ENCODE measurements around the gene DEXI. TPM values are rescaled to one million over a fixed set of nuclear protein-coding genes. Genes with fewer than 3 reads are reported as not detected.
A peak's percentile ranks its signal among the peaks of the same experiment; 100 is the strongest.
"Not testable (repeated sequence)": the region's sequence is repeated elsewhere in the genome, so short reads cannot be mapped to it uniquely, and the experiment has no call there.

The DEXI gene
- polyA plus RNA-seq, 4 donors = 44.4 to 49.8 (median 45.9) TPM

DNA sequence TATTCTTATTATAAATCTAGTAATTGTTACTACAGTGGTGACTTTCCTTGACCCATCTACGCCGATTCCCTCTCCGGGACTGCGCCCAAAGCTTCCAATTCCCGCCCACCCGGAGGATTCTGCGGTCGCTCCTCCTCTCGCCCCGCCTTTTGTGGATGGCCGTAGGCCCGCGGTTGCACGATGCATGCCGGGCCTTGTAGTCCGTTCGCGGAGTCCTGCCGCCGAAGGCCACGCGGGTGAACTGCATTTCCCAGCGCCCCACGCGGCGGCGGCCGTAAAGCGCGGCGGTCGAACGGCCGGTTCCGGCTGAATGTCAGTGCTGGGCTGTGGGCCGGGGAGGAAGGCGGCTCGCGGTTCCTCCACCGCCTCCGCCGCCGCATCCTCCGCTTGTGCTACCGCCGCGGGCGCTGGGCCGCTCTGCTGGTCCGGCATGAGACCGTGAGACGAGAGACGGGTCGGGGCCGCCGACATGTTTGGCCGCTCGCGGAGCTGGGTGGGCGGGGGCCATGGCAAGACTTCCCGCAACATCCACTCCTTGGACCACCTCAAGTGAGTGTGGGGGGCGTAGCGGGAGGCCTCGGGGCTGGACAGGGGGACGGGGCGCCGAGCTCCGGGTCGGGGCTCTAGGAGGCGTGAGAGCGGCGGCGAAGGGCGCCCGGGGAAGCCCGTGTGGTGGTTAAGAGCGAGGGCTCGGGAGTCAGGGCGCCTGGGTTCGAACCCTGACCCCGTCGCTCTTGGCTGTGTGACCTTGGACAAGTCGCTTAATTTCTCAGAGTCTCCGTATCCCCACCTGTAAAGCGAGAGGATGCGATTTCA is 2.2 kb upstream of the DEXI start, which contains the start of gene CLEC16A:
Gene CLEC16A (plus strand): TSS at position 316 of the 816 bp plus-strand sequence. CDS start 154 bp downstream, at position 470.
- DNase-seq (ENCODE audit: low read depth in 4 of 4, low spot score in 3 of 4) = peak; percentile 83 to 90 (median 88)

- DNase-seq (ENCODE audit: low read depth in 4 of 4, low spot score in 3 of 4) = no peak
Observed at GRCh38 chr16:10943064-10943353, 741 bp upstream of the DEXI start.

GRCh38 chr16:10941935-10942351 is 325 bp downstream of the DEXI start:
- not testable (repeated sequence) for DNase-seq (ENCODE audit: low read depth in 4 of 4, low spot score in 3 of 4)

- no peak for DNase-seq (ENCODE audit: low read depth in 4 of 4, low spot score in 3 of 4)
Observed at GRCh38 chr16:10941127-10941933, 938 bp downstream of the DEXI start.

- DNase-seq (ENCODE audit: low read depth in 4 of 4, low spot score in 3 of 4) = no peak
Observed at GRCh38 chr16:10940501-10941079, 1.7 kb downstream of the DEXI start.

- no peak for DNase-seq (ENCODE audit: low read depth in 4 of 4, low spot score in 3 of 4)
Observed at GRCh38 chr16:10939649-10940234, 2.5 kb downstream of the DEXI start.

- DNase-seq (ENCODE audit: low read depth in 4 of 4, low spot score in 3 of 4) = no peak
Observed at GRCh38 chr16:10938796-10939648, 3.2 kb downstream of the DEXI start.

- DNase-seq (ENCODE audit: low read depth in 4 of 4, low spot score in 3 of 4) = no peak
Observed at GRCh38 chr16:10938321-10938720, 3.9 kb downstream of the DEXI start.

GRCh38 chr16:10937068-10937859 is 5.0 kb downstream of the DEXI start:
- no peak for DNase-seq (ENCODE audit: low read depth in 4 of 4, low spot score in 3 of 4)

DNA sequence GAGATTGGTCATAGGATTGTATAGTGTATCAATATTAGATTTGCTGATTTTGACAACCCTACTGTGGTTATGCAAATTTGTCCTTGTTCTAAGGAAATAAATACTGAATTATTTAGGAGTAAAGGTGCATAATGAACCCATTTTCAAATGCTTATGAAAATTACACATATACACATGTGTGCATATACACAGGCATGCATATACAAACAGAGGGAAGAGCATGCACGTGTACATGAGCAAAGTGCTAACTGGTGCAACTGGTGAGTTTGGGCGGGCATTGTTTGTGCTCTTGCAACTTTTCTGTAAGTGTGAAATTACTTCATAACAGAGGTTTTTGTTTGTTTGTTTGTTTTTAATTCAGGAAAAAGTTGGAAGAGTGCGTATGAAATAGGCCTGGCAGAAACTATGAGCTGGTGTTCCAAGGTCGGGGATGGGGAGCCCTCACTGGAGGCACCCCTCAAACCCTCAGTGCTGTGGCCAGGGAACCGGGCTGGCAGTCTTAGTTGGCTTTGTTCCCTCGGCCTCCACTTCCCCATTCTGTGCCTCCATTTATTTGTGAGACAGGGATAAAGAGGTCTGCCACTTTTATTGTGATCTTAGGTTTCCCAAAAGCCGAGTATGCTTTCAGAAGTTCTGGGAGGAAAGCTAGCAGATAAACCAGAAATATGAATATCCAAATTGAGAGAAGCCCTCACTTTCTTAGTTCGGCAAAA is 5.8 kb downstream of the DEXI start:
- DNase-seq (ENCODE audit: low read depth in 4 of 4, low spot score in 3 of 4) = no peak

DNA sequence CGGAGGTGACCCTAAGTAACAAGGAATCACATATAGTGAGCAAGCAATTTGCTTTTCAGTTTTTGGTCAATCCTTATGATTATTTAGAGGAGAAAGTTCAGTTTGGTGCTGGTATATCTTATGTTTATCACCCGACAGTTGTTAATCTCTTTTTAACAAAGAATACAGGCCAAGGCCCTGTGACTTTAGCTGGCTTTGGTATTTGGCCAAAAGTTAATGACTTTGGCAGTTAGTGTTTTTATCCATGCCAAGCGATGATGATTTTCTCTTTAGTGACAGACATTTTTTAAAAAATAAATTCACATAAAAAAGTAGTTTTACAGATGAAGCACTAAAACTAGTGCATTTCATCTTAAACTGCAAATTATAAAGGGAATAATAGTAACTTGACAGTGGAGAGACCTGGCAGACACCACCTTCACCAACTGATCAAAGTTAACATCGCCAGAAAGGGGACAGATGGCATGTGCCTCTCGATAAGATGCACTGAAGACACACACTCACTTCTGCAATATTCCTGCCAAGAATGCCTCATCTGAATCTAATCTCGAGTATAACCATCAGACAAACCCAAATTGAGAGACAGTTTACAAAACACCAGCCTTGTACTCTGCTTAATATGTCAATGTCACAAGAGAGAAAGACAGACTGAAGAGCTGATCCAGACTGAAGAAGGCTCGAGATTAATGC is 6.9 kb downstream of the DEXI start:
- no peak for DNase-seq (ENCODE audit: low read depth in 4 of 4, low spot score in 3 of 4)

DNA sequence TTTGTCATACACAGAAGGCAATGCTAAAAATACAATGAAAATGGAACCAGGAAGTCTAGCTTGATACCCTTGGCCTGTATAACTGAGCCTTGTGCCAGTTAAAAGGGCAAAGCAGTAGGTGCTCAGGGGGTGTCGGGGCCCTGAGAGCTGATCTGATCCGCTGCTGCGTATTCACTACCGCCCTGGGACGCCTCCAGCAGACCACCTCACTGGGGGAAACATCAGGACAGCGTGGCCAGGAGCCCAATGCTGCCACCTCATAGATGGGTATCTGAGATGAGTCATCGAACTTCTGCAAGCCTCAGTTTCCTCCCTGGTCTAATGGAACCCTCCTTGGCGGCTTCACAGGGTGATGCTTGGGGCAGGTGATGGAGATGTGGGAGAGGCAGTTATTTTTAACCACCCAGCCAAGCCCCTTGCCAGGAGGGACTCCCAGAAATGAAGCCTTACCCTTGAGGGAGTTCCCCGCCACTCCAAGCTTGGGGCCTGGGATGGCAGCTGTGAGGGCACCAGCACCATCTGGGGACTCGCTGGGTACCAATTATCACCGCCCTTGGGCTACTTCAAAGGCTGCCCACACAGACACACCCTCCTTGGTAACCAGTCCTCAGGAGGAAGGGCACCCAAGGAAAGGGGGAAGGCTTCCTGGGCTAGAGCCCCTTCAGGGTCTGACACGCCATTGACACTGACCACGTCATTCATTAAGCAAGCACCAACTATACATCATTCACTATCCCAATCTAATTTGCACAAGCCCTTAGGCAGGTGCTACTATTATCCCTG is 7.8 kb downstream of the DEXI start:
- no peak for DNase-seq (ENCODE audit: low read depth in 4 of 4, low spot score in 3 of 4)

DNA sequence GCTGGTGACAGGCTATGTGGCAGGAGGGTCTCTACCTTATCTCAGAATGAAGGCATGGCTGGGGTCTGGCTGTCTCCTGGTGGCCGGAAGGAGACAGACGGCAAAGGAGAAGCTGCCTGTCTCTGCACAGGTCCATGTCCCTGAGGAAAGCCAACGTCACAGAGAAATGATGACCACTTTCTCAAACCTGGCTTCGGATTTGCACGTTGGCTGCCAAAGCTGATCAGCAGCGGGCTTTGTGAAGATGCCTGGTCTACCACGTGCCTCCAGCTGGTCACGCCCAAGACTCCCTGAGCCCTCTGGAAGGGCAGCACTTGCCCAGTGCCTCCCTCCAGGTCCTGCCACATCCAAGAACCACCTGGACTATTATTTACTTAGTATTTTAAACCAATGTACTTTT is 8.4 kb downstream of the DEXI start:
- DNase-seq (ENCODE audit: low read depth in 4 of 4, low spot score in 3 of 4) = no peak

- no peak for DNase-seq (ENCODE audit: low read depth in 4 of 4, low spot score in 3 of 4)
Observed at GRCh38 chr16:10932959-10933710, 9.1 kb downstream of the DEXI start.

- no peak for DNase-seq (ENCODE audit: low read depth in 4 of 4, low spot score in 3 of 4)
Observed at GRCh38 chr16:10931977-10932632, 10.2 kb downstream of the DEXI start.

- no peak for DNase-seq (ENCODE audit: low read depth in 4 of 4, low spot score in 3 of 4)
Observed at GRCh38 chr16:10931134-10931533, 11.1 kb downstream of the DEXI start.
